ENCODE results near the gene ATG5. TPM values are rescaled to one million over a fixed set of nuclear protein-coding genes. Genes with fewer than 3 reads are reported as not detected.

The ATG5 gene
- total RNA-seq, 2 donors from 2014 or later, result 28.4 to 30.1 TPM

DNA sequence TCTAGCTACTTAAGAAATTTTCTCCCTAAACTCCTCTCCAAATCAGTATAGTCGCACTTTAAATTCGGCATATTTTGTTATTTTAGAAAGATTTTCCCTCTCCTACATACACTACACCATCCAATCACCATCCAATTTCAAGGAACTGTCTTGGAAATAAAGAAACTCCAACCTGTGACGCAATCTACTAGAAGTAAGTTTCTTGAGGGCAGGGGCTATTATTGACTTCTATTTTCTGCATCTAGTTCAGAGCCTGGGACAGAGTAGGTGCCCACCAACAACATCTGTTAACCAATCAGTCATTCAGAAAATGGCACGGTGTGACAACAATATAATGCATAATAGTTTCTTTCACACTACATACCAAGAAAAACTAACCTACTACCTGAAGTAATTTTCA is 3.6 kb downstream of the ATG5 start:
- H3K36me3 ChIP-seq, result no peaks in the 10 kb centered on the region
- peaks cover 11 to 15% of the 10 kb centered on the region in 2 donors for H3K4me1 ChIP-seq (ENCODE audit: control insufficient read depth in 1 of 2, low read depth in 2 of 2)

DNA sequence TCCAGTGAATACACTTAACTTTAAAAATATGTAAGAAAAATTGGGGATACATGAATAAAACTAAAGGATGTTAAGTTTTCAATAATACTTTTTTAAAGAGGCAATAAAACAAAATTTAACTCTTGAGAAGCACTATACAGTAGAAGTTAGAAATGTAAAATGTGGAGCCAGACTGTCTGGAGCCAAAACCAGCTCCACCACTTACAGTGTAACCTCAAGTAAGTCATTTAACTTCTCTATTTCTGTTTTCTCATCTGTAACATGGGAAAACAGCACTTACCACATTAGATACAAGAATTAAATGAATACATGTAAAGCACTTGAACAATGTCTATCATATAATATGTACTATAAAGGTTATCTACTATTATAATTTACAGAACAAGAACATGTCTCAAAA is 6.7 kb downstream of the ATG5 start:
- no peaks in the 10 kb centered on the region for H3K9me3 ChIP-seq
- DNase-seq (ENCODE audit: low spot score), result no peak
- H3K27ac ChIP-seq, result no peak overlapping the region
- no peaks in the 10 kb centered on the region for H3K27me3 ChIP-seq (replicated peaks; ENCODE audit: insufficient read depth)
- H3K4me3 ChIP-seq, result no peak overlapping the region
- TF ChIP-seq, protein P1, sequence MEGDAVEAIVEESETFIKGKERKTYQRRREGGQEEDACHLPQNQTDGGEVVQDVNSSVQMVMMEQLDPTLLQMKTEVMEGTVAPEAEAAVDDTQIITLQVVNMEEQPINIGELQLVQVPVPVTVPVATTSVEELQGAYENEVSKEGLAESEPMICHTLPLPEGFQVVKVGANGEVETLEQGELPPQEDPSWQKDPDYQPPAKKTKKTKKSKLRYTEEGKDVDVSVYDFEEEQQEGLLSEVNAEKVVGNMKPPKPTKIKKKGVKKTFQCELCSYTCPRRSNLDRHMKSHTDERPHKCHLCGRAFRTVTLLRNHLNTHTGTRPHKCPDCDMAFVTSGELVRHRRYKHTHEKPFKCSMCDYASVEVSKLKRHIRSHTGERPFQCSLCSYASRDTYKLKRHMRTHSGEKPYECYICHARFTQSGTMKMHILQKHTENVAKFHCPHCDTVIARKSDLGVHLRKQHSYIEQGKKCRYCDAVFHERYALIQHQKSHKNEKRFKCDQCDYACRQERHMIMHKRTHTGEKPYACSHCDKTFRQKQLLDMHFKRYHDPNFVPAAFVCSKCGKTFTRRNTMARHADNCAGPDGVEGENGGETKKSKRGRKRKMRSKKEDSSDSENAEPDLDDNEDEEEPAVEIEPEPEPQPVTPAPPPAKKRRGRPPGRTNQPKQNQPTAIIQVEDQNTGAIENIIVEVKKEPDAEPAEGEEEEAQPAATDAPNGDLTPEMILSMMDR (IDR thresholded peaks at IDR 0.05), result no peak
- H3K4me1 ChIP-seq (ENCODE audit: control insufficient read depth in 1 of 2, low read depth in 2 of 2), result peaks cover 3 to 4% of the 10 kb centered on the region in 2 donors
- peaks cover 5% of the 10 kb centered on the region for H3K36me3 ChIP-seq
- no peak for ATAC-seq (ENCODE audit: insufficient number of reproducible peaks, low FRiP score, low read depth)

More for the DNA sequence above, 3.6 kb downstream of the ATG5 start:
- Histone ChIP-seq H3K4me3 (no peak overlapping the region), H3K9me3 (no peaks in the 10 kb centered on the region), H3K27ac (no peak overlapping the region), H3K27me3 (replicated peaks; ENCODE audit: insufficient read depth) (no peaks in the 10 kb centered on the region)
- DNase-seq (ENCODE audit: low spot score), result no peak
- ATAC-seq (ENCODE audit: insufficient number of reproducible peaks, low FRiP score, low read depth), result no peak
- TF ChIP-seq, protein P1 (IDR thresholded peaks at IDR 0.05), result no peak

DNA sequence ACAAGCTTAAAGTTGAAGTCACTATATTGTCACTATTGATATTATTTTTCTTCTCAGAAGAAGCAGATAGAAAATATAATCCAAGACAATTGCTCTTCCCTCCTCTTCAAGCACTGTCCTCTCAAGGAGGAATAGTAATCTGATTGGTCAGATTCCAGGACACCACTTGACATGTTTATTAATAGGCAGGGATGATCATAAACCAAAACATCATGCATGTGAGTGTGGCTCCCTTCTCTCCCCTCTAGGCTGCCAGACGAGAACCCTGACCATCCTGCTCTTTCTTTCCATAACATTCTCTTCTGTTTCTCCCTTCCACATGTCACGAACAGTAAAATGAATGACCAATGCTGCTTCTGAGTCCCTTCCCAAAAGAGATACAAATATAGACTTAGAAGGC is 7.5 kb downstream of the ATG5 start:
- Histone ChIP-seq H3K27me3 (replicated peaks; ENCODE audit: insufficient read depth) (no peaks in the 10 kb centered on the region), H3K9me3 (no peaks in the 10 kb centered on the region), H3K36me3 (peaks cover 5% of the 10 kb centered on the region), H3K4me3 (no peak overlapping the region), H3K4me1 (ENCODE audit: control insufficient read depth in 1 of 2, low read depth in 2 of 2) (peaks cover 0 to 3% of the 10 kb centered on the region in 2 donors), H3K27ac (no peak overlapping the region)
- no peak for DNase-seq (ENCODE audit: low spot score)
- ATAC-seq (ENCODE audit: insufficient number of reproducible peaks, low FRiP score, low read depth), result no peak
- TF ChIP-seq, protein P1 (IDR thresholded peaks at IDR 0.05), result no peak

DNA sequence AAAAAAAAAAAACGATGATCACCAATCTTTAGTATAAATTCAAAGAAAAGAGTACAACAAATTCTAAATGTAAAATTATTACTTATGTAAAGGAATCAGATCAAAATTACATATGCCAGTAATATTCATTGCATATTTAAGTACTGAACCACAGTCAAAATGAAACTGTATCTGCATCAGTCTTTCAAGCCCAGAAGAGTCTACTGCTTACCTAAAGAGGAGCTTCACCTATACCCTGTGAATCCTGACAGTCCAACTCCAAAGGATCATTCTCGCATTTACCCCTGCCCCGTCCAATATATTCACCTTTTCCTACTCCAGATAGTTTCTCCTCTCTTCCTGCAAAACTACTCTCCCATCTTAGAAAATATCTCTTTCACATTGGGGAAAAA is 9.2 kb downstream of the ATG5 start:
- DNase-seq (ENCODE audit: low spot score) (no peak), ATAC-seq (ENCODE audit: insufficient number of reproducible peaks, low FRiP score, low read depth) (no peak)
- peaks cover 5% of the 10 kb centered on the region for H3K36me3 ChIP-seq
- H3K4me1 ChIP-seq (ENCODE audit: control insufficient read depth in 1 of 2, low read depth in 2 of 2), result peaks cover under 1 to 3% of the 10 kb centered on the region in 2 donors
- no peaks in the 10 kb centered on the region for H3K9me3 ChIP-seq
- H3K27ac ChIP-seq, result no peak overlapping the region
- TF ChIP-seq, protein P1 (IDR thresholded peaks at IDR 0.05), result no peak
- H3K4me3 ChIP-seq, result no peak overlapping the region
- no peaks in the 10 kb centered on the region for H3K27me3 ChIP-seq (replicated peaks; ENCODE audit: insufficient read depth)

DNA sequence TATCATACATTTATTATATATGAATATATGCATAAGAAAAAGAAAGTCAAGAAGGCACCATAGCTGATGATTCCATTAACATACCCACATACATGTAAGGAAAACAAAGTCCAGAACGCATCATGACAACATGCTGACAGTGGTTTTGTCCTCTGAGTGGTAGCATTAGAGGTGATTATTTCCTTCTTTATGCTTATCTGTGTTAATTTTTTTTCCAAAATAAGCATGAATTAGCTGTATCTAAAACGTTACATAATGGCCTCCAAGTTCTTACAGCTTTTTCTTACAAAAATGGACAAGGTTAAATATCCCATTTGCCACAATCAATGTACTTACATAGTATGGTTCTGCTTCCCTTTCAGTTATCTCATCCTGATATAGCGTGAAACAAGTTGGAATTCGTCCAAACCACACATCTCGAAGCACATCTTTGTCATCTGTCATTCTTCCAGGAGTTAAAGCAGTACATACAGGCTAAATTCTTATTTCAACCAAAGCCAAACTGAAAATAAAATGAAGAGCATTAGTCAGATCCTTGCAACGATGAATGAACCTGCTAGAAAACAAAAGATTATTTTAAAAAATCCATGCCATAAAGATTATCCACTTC is 9.7 kb downstream of the ATG5 start:
- ATAC-seq (ENCODE audit: insufficient number of reproducible peaks, low FRiP score, low read depth) (no peak), DNase-seq (ENCODE audit: low spot score) (no peak)
- Histone ChIP-seq H3K27me3 (replicated peaks; ENCODE audit: insufficient read depth) (no peaks in the 10 kb centered on the region), H3K4me1 (ENCODE audit: control insufficient read depth in 1 of 2, low read depth in 2 of 2) (peaks cover 3 to 6% of the 10 kb centered on the region in 2 donors), H3K27ac (no peak overlapping the region), H3K4me3 (no peak overlapping the region), H3K9me3 (no peaks in the 10 kb centered on the region), H3K36me3 (peaks cover 5% of the 10 kb centered on the region)
- TF ChIP-seq, protein P1 (IDR thresholded peaks at IDR 0.05), result no peak
